Measurements from ENCODE around the gene RPS6KC1.
"Not testable (repeated sequence)": the region's sequence is repeated elsewhere in the genome, so short reads cannot be mapped to it uniquely, and the experiment has no call there.

Gene RPS6KC1

DNA sequence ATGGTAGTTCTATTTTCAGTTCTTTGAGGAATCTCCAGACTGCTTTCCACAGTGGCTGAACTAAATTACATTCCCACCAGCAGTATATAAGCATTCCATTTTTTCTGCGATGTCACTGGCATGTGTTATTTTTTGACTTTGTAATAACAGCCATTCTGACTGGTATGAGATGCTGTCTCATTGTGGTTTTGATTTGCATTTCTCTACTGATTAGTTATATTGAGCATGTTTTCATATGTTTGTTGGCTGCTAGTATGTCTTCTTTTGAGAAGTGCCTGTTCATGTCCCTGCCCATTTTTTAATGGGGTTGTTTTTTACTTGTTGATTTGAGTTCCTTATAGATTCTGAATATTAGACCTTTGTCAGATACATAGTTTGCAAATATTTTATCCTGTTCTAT, 87.9 kb downstream of the RPS6KC1 start:
- intact Hi-C loops (cut with DNase I) = loop anchor here (10.0 kb wide), 1 partner anchor 846 kb away; the partner anchor contains the start of gene PROX1
- DNase-seq = no peak

DNA sequence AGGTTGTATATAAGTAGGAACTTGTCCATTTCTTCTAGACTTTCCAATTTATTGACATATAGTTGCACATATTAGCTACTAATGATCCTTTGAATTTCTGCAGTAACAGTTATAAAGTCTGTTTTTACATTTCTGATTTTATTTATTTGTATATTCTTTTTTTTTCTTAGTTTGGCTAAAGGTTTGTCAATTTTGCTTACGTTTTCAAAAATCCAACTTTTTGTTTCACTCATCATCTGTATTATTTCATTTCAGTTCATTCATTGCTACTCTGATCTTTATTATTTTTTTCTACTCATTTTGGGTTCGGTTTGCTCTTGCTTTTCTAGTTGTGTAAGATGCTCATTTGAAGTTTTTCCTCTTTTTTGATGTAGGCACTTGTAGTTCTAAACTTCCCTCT, 97.9 kb downstream of the RPS6KC1 start:
- intact Hi-C loops (cut with DNase I) = no loop called here
- no peak for DNase-seq

DNA sequence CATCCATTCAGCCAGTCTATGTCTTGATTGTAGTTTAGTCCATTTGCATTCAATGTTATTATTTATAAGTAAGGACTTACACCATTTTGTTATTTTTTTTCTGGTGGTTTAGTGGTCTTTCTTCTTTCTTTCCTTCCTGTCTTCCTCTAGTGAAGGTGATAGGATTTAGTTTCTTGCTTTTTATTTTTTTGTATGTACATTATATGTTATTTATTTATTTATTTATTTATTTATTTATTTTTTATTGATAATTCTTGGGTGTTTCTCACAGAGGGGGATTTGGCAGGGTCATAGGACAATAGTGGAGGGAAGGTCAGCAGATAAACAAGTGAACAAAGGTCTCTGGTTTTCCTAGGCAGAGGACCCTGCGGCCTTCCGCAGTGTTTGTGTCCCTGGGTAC, 99.0 kb downstream of the RPS6KC1 start:
- intact Hi-C loops (cut with DNase I); DNase-seq: not testable (repeated sequence)

DNA sequence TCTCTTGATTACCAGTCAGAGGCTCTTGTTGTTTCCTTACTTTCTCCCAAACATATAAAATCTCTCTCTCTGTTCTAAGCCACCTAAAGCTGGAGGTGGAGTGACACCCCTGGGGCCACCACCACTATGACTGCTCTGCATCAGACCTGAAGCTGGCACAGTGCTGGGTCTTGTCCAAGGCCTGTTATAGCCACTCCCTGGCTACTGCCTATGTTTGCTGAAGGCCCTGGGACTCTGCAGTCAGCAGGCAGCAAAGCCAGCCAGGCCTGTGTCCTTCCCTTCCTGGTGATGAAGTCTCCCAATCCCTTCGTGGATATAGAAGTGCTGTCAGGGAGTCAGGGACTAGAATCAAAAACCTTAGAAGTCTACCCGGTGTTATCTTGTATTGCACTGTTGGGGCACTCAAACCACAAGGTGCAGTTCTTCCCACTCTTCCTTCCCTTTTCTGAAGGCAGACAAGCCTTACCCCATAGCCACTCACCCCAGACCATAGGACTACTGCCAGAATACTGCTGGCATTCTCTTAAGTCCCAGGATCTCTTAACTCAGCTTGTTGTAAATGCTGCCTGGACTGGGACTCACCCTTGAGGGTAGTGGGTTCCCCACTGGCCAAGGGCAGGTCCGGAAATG, 103.1 kb downstream of the RPS6KC1 start:
- intact Hi-C loops (cut with DNase I) = no loop called here
- no peak for DNase-seq

DNA sequence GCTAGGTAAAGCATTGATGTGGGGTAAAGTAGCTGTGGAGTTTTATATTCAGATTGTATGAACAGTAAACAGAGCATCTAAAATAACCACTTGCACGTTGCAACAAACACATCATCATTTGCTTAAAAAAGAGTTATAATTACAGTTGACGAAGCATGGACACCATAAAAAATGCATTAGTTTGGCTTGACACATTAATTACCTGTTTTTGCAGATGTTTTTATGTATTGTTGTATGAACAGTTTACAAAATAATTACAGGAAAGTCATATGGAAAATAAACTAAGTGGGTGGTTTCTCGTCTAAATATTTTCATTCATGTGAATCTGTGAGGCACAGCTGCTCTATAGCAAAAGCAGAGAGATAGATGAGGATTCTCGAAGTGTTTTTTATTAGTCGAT, 108.3 kb downstream of the RPS6KC1 start:
- intact Hi-C loops (cut with DNase I) = no loop called here
- DNase-seq = no peak

DNA sequence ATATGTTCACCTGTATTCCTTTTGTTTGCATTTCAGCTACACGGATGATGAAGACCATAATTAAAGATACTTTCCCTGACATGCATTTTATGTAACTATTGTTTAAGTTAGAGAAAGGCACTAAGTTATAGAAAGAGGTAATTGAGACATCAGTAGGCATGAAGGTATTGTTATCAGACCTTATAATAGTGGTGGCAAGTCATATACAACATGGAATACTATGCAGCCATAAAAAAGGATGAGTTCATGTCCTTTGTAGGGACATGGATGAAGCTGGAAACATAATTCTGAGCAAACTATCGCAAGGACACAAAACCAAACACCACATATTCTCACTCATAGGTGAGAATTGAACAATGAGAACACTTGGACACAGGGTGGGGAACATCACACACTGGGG, 109.4 kb downstream of the RPS6KC1 start:
- DNase-seq; intact Hi-C loops (cut with DNase I): not testable (repeated sequence)

DNA sequence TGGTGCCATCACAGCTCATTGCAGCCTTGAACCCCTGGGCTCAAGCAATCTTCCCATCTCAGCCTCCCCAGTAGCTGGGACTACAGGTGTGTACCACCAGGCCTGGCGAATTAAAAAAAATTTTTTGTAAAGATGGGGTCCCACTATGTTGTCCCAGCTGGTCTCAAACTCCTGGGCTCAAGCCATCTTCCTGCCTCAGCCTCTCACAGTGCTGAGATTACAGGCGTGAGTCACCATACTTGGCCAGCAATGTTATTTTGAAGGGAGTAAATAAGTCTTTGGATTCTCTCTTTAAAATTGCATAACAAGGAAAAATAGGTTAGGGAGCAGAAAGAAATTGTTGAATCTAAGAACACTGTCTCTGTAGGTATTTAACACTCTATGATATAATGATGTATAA, 111.3 kb downstream of the RPS6KC1 start:
- intact Hi-C loops (cut with DNase I) = no loop called here
- no peak for DNase-seq

DNA sequence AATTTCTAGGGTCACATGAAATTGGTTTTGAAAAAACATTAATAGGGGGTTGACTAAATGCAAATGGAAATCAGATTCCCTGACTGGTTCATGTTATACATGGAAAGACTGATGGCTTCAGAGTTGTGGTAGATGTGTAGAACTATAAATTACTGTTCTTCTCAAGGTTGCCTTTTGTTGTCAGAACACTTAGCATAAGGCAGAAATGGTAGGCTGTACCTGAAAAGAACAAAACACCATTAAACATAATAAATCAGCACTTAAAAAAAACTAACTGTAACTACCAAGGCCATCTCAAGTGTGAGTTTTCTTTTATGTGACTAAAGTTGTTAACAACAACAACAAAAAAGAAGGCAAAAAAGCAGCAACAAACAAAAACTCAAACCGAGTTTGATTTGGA, 111.8 kb downstream of the RPS6KC1 start:
- no peak for DNase-seq
- intact Hi-C loops (cut with DNase I) = no loop called here

DNA sequence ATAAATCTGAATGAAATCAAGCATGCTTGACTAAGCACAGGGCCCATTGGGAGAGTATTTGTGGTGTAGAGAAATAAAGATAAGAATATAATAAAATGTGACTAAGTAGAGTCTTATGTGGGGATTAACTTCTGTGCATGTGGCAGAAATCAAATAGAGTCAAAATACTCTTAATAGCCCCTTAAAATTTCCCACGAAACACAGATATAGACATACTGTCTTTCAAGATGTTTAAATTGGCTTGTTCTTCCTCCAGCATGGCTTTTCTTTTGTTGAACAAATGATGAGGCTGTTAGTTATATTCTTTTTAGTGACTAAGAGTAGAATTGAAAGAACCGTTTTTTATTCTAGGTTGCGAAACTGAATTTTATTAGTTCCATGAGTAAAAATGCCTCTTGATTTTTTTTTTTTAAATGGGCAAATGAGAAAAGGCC, 112.3 kb downstream of the RPS6KC1 start:
- intact Hi-C loops (cut with DNase I) = no loop called here
- no peak for DNase-seq

DNA sequence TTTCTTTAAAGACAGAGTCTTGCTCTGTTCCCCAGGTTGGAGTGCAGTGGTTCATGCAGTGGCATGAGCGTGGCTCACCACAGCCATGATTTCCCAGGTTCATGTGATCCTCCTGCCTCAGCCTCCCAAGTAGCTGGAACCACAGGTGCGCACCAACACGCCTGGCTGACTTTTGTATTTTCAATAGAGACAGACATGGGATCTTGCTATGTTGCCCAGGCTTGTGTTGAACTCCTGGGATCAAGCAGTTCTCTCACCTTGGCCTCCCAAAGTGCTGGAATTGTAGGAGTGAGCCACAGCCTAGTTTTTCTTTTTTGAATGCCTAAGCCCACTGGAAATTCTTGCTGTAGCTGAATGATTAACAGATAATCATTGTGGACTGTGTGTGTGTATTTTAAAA, 113.5 kb downstream of the RPS6KC1 start:
- intact Hi-C loops (cut with DNase I) = no loop called here
- DNase-seq = no peak

DNA sequence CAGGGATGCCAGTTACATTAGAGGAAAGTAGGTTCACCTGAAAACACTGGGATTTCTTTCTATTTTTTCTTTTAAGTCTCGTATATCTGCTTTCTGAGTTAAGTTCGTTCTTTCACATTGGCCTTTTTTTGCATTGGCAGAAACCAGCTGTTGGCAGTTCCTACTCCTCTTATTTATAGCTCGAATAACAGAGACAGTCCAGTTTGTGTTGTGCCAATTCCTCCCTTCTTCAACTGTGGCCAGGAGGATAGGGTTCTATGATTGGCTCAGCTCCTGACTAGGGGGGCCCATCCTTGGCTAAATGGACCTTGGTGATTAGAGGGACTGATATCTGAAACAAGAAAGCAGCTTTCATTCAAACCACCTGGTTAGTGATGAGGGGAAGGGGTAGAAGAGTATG, 115.8 kb downstream of the RPS6KC1 start:
- DNase-seq = no peak

DNA sequence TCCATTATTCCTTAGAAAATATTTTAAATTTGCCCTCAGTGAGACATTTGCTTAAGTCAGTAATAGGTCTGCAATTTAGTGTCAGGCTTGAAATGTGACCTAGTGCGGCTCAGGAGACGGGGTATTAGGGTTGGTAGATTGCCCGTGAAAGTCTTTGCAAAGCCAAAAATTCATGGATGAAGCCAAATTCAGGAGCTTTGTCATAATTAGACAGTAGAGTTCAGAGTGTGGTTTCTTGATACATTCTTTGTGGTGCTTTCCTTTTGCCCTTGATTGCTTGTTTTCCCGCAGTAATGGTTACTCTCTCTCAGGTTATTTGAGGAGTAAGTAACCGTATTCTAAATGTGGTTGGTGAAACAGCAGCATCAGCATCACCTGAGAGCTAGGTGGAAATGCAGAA, 120.7 kb downstream of the RPS6KC1 start:
- no peak for DNase-seq
- intact Hi-C loops (cut with DNase I) = no loop called here

More for the DNA sequence above, 115.8 kb downstream of the RPS6KC1 start:
- intact Hi-C loops (cut with DNase I) = no loop called here

DNA sequence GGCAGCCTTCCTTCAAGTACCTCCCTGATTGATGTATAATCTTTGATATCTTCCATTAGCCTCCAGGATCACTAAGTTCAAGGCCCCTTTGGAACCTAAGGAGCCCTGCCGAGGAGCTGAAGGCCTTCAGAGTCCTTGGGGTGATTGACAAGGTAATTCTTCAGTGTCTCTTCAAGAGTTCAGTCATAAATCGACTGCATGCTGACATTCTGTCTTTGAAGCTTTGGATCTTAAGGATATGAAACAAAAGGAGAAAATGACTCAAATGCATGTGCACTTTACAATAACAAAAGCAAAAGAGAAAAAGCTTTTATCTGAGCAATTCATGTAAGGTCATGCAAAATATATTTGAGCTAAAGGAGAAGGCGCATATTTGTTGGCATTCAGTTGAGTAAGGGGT, 125.3 kb downstream of the RPS6KC1 start:
- intact Hi-C loops (cut with DNase I) = no loop called here
- no peak for DNase-seq

DNA sequence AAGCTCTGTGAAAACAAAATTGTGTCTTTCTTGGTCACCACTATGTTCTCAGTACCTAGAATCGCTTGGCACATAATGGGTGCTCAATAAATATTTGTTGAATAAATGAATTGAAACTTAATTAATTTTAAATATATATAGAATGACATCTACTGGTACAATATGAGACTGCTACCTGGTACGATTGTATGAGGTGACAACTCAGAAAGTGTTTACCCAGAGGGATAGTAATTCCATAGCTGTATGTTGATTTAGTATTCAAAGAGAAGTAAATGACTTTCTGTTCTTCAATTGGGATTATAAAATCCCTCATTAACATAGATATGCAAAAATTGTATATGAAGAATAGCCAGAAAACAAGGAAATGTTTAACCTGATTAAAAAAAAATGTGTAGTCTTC, 128.7 kb downstream of the RPS6KC1 start:
- intact Hi-C loops (cut with DNase I) = no loop called here
- DNase-seq = no peak

DNA sequence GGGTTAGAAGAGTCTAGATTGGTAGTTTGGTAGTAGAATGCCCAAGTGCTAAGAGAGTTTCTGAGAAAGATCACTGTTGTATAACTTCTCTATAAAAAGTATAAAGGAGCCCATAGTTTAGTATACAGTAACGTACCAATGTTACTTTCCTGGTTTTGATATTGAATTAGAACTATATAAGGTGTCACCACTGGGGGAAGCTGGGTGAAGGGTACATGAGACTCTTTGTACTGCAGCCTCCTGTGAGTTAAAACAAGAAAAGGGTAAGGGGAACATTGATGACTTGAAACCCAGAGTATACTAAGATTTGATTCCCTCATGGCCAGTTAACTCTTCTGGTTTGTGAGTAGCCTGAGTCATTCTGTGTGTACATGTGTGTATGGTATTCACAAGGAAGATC, 129.8 kb downstream of the RPS6KC1 start:
- intact Hi-C loops (cut with DNase I) = no loop called here
- DNase-seq = no peak

DNA sequence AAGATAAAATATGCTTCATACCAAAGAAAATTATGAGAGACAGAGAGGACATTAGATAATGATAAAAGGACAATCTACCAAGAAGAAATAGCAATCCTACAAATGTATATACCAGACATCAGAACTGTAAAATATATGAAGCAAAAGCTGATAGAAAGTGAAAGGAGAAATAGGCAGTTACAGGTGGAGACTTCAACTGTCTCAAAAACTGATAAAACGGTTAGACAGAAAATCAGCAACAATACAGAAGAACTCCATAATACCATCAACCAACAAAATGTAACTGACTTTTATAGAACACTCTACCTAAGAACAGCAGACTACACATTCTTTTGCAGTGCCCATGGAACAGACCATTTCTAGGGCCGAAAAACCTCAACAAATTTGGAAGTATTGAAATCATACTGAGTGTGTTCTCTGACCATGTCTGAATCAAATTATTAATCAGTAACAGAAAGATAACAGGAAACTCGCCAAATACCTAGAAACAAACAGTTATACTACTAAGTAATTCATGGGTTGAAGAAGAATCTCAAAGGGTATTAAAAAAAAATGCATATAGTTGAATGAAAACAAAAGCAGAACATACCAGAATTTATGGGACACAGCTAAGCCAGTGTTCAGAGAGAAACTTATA, 132.1 kb downstream of the RPS6KC1 start:
- intact Hi-C loops (cut with DNase I) = no loop called here
- no peak for DNase-seq

DNA sequence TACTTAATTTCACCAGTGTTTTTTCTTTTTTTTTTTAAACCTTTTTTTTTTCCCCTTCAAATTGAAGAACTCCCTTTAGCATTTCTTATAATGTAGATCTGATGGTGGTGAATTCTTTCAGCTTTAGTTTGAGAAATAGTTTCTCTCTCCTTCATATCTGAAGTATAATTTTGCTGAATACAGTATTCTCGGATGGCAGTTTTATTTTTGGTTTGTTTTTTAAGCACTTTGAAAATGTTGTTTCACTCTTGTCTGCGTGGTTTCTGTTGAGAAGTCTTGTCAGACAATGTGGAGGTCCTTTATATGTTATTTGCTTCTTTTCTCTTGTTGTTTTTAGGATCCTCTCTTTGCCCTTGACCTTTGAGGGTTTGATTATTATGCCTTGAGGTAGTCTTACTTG, 135.1 kb downstream of the RPS6KC1 start:
- intact Hi-C loops (cut with DNase I) = no loop called here
- DNase-seq = no peak

DNA sequence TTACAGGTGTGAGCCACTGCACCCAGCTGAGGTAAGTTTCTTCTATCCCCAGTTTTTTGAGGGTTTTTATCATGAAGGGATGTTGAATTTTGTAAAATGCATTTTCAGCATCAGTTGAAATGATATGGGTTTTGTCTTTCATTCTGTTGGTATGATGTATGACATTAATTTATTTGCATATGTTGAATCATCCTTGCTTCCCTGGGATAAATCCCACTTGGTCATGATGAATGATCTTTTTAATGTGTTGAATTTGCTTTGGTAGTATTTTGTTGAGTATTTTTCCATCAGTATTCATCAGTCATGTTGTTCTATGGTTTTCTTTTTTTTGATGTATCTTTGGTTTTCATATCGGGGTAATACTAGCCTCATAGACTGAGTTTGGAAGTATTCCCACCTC, 141.0 kb downstream of the RPS6KC1 start:
- DNase-seq = no peak
- intact Hi-C loops (cut with DNase I) = no loop called here

DNA sequence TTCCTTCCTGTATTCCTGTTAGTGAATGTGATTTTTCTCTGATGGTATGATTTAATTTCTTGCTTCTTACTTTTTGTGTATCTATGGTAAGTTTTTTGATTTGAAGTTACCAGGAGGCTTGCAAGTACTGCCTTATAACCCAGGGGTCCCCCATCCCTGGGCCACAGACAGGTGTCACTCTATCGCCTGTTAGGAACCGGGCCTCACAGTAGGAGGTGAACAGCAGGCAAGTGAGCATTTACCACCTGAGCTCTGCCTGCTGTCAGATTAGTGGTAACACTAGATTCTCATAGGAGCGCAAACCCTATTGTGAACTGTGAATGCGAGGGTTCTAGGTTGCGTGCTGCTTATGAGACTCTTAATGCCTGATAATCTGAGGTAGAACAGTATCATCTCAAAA, 143.3 kb downstream of the RPS6KC1 start:
- intact Hi-C loops (cut with DNase I) = no loop called here
- DNase-seq = no peak

DNA sequence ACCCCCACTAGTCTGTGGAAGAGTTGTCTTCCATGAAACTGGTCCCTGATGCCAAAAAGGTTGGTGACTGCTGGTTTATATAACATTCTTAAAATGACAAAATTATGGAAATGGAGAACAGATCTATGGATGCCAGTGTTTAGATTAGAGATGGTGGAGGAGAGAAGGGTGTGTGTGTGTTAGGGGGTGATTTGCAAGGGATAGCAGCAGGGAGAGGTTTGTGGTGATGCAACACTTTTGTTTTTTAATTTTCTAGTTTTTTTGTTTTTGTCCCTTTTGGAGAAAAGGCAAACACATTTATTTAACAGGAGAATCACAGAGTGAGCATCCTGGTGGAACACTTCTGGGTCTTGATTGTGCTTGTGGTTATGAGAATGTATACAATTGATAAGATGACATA, 143.8 kb downstream of the RPS6KC1 start:
- DNase-seq = no peak
- intact Hi-C loops (cut with DNase I) = no loop called here

DNA sequence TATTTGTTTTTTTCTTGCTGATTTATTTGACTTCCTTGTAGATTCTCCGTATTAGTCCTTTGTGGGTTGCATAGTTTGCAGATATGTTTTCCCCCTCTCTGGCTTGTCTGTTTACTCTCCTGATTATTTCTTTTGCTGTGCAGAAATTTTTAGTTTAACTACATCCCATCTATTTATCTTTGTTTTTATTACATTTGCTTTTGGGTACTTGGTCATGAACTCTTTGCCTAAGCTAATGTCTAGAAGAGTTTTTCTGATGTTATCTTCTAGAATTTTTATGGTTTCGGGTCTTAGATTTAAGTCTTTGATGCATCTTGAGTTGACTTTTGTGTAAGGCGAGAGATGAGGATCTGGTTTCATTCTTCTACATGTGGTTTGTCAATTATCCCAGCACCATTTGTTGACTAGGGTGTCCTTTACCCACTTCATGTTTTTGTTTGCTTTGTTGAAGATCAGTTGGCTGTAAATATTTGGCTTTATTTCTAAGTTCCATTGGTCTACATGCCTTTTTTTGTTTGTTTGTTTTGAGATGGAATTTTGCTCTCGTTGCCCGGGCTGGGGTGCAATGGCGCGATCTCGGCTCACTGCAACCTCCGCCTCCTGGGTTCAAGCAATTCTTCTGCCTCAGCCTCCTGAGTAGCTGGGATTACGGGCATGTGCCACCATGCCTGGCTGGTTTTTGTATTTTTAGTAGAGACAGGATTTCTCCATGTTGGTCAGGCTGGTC, 145.4 kb downstream of the RPS6KC1 start:
- intact Hi-C loops (cut with DNase I); DNase-seq: not testable (repeated sequence)

DNA sequence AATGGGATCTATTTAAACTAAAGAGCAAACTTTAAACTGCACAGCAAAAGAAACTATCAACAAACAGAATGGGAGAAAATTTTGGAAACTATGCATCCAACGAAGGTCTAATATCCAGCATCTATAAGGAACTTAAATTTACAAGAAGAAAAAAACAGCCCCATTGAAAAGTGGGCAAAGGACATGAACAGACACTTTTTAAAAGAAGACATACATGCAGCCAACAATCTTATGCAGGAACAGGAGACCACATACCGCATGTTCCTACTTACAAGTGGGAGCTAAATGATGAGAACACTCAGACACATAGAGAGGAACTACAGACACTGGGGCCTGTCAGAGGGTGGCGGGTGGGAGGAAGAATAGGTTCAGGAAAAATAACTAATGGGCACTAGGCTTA, 149.6 kb downstream of the RPS6KC1 start:
- intact Hi-C loops (cut with DNase I) = no loop called here
- DNase-seq = no peak

All from posterior cingulate gyrus (tissue), 11 donors.